ENCODE measurements around the gene B4GALT2.

B4GALT2 gene

GRCh38 chr1:43969746-43970466 is 9.1 kb upstream of the B4GALT2 start, which contains the start of gene DPH2:
DPH2 (plus strand) TSS chr1:43970010; CDS start chr1:43970176, 166 bp downstream.
- H3K27me3 ChIP-seq (replicated peaks; ENCODE audit: control insufficient read depth, insufficient read depth, low read length), result no peaks in the 10 kb centered on the region
- TF ChIP-seq, protein P1, sequence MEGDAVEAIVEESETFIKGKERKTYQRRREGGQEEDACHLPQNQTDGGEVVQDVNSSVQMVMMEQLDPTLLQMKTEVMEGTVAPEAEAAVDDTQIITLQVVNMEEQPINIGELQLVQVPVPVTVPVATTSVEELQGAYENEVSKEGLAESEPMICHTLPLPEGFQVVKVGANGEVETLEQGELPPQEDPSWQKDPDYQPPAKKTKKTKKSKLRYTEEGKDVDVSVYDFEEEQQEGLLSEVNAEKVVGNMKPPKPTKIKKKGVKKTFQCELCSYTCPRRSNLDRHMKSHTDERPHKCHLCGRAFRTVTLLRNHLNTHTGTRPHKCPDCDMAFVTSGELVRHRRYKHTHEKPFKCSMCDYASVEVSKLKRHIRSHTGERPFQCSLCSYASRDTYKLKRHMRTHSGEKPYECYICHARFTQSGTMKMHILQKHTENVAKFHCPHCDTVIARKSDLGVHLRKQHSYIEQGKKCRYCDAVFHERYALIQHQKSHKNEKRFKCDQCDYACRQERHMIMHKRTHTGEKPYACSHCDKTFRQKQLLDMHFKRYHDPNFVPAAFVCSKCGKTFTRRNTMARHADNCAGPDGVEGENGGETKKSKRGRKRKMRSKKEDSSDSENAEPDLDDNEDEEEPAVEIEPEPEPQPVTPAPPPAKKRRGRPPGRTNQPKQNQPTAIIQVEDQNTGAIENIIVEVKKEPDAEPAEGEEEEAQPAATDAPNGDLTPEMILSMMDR (IDR thresholded peaks at IDR 0.05; ENCODE audit: insufficient read depth, low read length, poor library complexity, severe bottlenecking), result peak; percentile 28
- peak within 1 kb of the TSS; percentile 96 for H3K4me3 ChIP-seq (replicated peaks; ENCODE audit: low read depth, low read length)
- DNase-seq (ENCODE audit: extremely low read depth, insufficient read length), result peak; percentile 91
- peaks cover 13% of the 10 kb centered on the region for H3K36me3 ChIP-seq (ENCODE audit: control insufficient read depth, insufficient read depth, low read length)

- TF ChIP-seq, protein P1 (IDR thresholded peaks at IDR 0.05; ENCODE audit: insufficient read depth, low read length, poor library complexity, severe bottlenecking), result no peak
- peaks cover 12% of the 10 kb centered on the region for H3K36me3 ChIP-seq (ENCODE audit: control insufficient read depth, insufficient read depth, low read length)
- no peaks in the 10 kb centered on the region for H3K27me3 ChIP-seq (replicated peaks; ENCODE audit: control insufficient read depth, insufficient read depth, low read length)
- no peak for DNase-seq (ENCODE audit: extremely low read depth, insufficient read length)
- H3K4me3 ChIP-seq (replicated peaks; ENCODE audit: low read depth, low read length), result peak overlapping the region; percentile 96
These were observed 8.5 kb upstream of the B4GALT2 start for GRCh38 chr1:43970502-43970901.

GRCh38 chr1:43970911-43971310 is 8.1 kb upstream of the B4GALT2 start:
- Histone ChIP-seq H3K27me3 (replicated peaks; ENCODE audit: control insufficient read depth, insufficient read depth, low read length) (no peaks in the 10 kb centered on the region), H3K36me3 (ENCODE audit: control insufficient read depth, insufficient read depth, low read length) (peaks cover 12% of the 10 kb centered on the region), H3K4me3 (replicated peaks; ENCODE audit: low read depth, low read length) (peak overlapping the region; percentile 96)
- no peak for DNase-seq (ENCODE audit: extremely low read depth, insufficient read length)
- TF ChIP-seq, protein P1 (IDR thresholded peaks at IDR 0.05; ENCODE audit: insufficient read depth, low read length, poor library complexity, severe bottlenecking), result no peak

DNA sequence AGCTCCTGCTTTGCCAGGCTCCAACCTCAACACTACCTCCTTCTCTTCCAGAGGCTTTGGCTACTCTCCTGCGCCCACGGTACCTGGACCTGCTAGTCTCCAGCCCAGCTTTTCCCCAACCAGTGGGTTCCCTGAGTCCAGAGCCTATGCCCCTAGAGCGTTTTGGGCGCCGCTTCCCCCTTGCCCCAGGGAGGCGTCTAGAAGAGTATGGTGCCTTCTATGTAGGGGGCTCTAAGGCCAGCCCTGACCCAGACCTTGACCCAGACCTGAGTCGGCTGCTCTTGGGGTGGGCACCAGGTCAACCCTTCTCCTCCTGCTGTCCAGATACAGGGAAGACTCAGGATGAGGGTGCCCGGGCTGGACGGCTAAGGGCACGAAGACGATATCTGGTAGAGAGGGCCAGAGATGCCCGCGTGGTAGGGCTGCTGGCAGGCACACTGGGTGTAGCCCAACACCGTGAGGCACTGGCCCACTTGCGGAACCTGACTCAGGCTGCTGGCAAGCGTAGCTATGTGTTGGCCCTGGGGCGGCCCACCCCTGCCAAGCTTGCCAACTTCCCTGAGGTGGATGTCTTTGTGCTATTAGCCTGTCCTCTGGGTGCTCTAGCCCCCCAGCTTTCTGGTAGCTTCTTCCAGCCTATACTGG is 7.6 kb upstream of the B4GALT2 start:
- H3K36me3 ChIP-seq (ENCODE audit: control insufficient read depth, insufficient read depth, low read length), result peaks cover 12% of the 10 kb centered on the region
- H3K27me3 ChIP-seq (replicated peaks; ENCODE audit: control insufficient read depth, insufficient read depth, low read length), result no peaks in the 10 kb centered on the region
- TF ChIP-seq, protein P1 (IDR thresholded peaks at IDR 0.05; ENCODE audit: insufficient read depth, low read length, poor library complexity, severe bottlenecking), result no peak
- no peak overlapping the region for H3K4me3 ChIP-seq (replicated peaks; ENCODE audit: low read depth, low read length)
- no peak for DNase-seq (ENCODE audit: extremely low read depth, insufficient read length)

GRCh38 chr1:43973981-43974442 is 5.0 kb upstream of the B4GALT2 start:
- TF ChIP-seq, protein P1 (IDR thresholded peaks at IDR 0.05; ENCODE audit: insufficient read depth, low read length, poor library complexity, severe bottlenecking), result no peak
- DNase-seq (ENCODE audit: extremely low read depth, insufficient read length), result no peak
- no peaks in the 10 kb centered on the region for H3K27me3 ChIP-seq (replicated peaks; ENCODE audit: control insufficient read depth, insufficient read depth, low read length)
- peaks cover 17% of the 10 kb centered on the region for H3K36me3 ChIP-seq (ENCODE audit: control insufficient read depth, insufficient read depth, low read length)
- H3K4me3 ChIP-seq (replicated peaks; ENCODE audit: low read depth, low read length), result peak overlapping the region; percentile 91

Measured in GM06990 (cell line).